Purkinje cell (primary cell): ENCODE results near the gene TBCEL. TPM values are rescaled to one million over a fixed set of nuclear protein-coding genes. Genes with fewer than 3 reads are reported as not detected.

ENCODE experiments used
- polyA plus RNA-seq: library from polyadenylated mRNA; unstranded; fragments of >200 nt; fragmentation: Nextera tagmentation; gene quantifications from 2 replicates; pipeline ENCODE4 v1.2.1, GENCODE V29; 2014

Gene TBCEL
- 14.5 and 17.8 TPM in 2 replicates for polyA plus RNA-seq

GRCh38 chr11:121023848-121024751 lies at the start of gene TBCEL:
TBCEL (plus strand) TSS chr11:121024102; CDS start chr11:121045691, 21,589 bp downstream.

GRCh38 chr11:121100943-121101342 lies 77.0 kb downstream of the TBCEL start, which contains the start of gene TECTA:
TECTA (plus strand) TSS chr11:121101243; CDS start chr11:121102666, 1,423 bp downstream.

Other genes with a start within 250 kb of the TBCEL start
- gene TECTA, start 77.1 kb downstream of the TBCEL start, polyA plus RNA-seq, result 0.40 and 1.2 TPM in 2 replicates